K562 (cell line): ENCODE data around the gene TRIP11. TPM values are rescaled to one million over a fixed set of nuclear protein-coding genes. Genes with fewer than 3 reads are reported as not detected.

Experiments used
- ATAC-seq: fragments of 200-7000 bp; cut with Tn5 transposase; 3 replicates; pipeline ENCODE4 v1.9.1; 2020; ENCODE audit warnings: moderate library complexity
- BruUV-seq: library from RNA; stranded (reverse); fragments of 400-500 nt; replicated peaks from 2 replicates; lab custom pipeline; 2021; lab: Mats Ljungman, UMichigan
- CTCF ChIA-PET: fragments of 300-600 bp; formaldehyde crosslinking; extraction: SDS; loops from one replicate; lab custom pipeline; 2021; ENCODE audit warnings: low intra/inter-chr PET ratio; lab: Yijun Ruan, JAX
- POLR2A ChIA-PET: fragments of 300-600, 350-650 bp; sonication (Branson Sonifier 250); formaldehyde crosslinking; extraction: SDS; loops from one replicate; lab custom pipeline; 2021; ENCODE audit warnings: antibody characterized with exemption, inconsistent platforms; lab: Yijun Ruan, JAX
- DNase-seq, 4 experiments: peaks; one replicate each; pipeline versions ENCODE4 v3.0.0 to v3.0.0-alpha.2; 2011 to 2018; ENCODE audit warnings: low spot score in 3 of 4, mixed read lengths in 3 of 4; ENCODE audit errors: extremely low read depth in 1 of 4
- FAIRE-seq: peaks from 2 replicates; lab custom pipeline; 2011; peaks lifted over from hg19 to GRCh38; lab: Jason Lieb, UNC
- H2AFZ ChIP-seq: 2 replicates; pipeline ENCODE4 v1.6.0; 2011; ENCODE audit warnings: low read depth, low read length, control low read depth, inconsistent platforms
- H3K27ac ChIP-seq: fragments of 200-600 bp; 3 replicates; pipeline ENCODE4 v1.8.0; 2011; ENCODE audit warnings: low read depth, mild to moderate bottlenecking, control low read depth, inconsistent platforms, low read length, moderate library complexity, mixed read lengths; ENCODE audit errors: extremely low read depth
- H3K27me3 ChIP-seq, 2 experiments: fragments of 300-600 bp in 1 of 2; 2 replicates in 1 of 2; 3 replicates in 1 of 2; pipeline versions ENCODE4 v1.6.0 to v1.8.0; 2011; ENCODE audit warnings: inconsistent platforms in 2 of 2, low read length in 2 of 2, mild to moderate bottlenecking in 1 of 2, mixed read lengths in 1 of 2, moderate library complexity in 1 of 2; ENCODE audit not compliant: control insufficient read depth in 2 of 2, insufficient read depth in 2 of 2
- H3K36me3 ChIP-seq: fragments of 300-600 bp; 3 replicates; pipeline ENCODE4 v1.8.0; 2011; ENCODE audit warnings: mild to moderate bottlenecking, low read length, inconsistent platforms; ENCODE audit not compliant: control insufficient read depth, insufficient read depth
- H3K4me1 ChIP-seq, 2 experiments: fragments of 200-600 bp in 1 of 2; replicated peaks in 1 of 2; 2 replicates in 1 of 2; 3 replicates in 1 of 2; pipeline versions ENCODE4 v1.5.1 to v1.8.0; 2011; ENCODE audit warnings: inconsistent platforms in 2 of 2, low read length in 2 of 2, mild to moderate bottlenecking in 1 of 2, mixed read lengths in 1 of 2, moderate library complexity in 1 of 2; ENCODE audit not compliant: control insufficient read depth in 2 of 2, insufficient read depth in 2 of 2
- H3K4me2 ChIP-seq: 2 replicates; pipeline ENCODE4 v1.6.1; 2011; ENCODE audit warnings: low read length, control low read depth, inconsistent platforms, mixed read lengths; ENCODE audit not compliant: insufficient read depth
- H3K4me3 ChIP-seq: fragments of 200-600 bp; sonication (generic), shearing (Covaris generic); 2 replicates; pipeline ENCODE4 v1.5.1; 2016; ENCODE audit warnings: control low read depth, inconsistent platforms
- H3K79me2 ChIP-seq: fragments of 200-600 bp; 3 replicates; pipeline ENCODE4 v1.8.0; 2011; ENCODE audit warnings: low read length, inconsistent platforms; ENCODE audit not compliant: control insufficient read depth, insufficient read depth
- H3K9ac ChIP-seq, 2 experiments: 2 replicates each; pipeline versions ENCODE4 v1.6.0 to v1.6.1; 2011; ENCODE audit warnings: low read depth in 2 of 2, low read length in 2 of 2, control low read depth in 1 of 2, inconsistent platforms in 1 of 2, mild to moderate bottlenecking in 1 of 2, mixed read lengths in 1 of 2; ENCODE audit not compliant: insufficient read depth in 1 of 2
- H3K9me1 ChIP-seq: one replicate; pipeline ENCODE4 v1.6.0; 2011; ENCODE audit warnings: inconsistent platforms, mild to moderate bottlenecking, low read length, moderate library complexity; ENCODE audit not compliant: control insufficient read depth, insufficient read depth
- H3K9me3 ChIP-seq: replicated peaks from 2 replicates; pipeline ENCODE4 v1.5.1; 2011; ENCODE audit warnings: low read depth, low read length, inconsistent platforms; ENCODE audit not compliant: control insufficient read depth, insufficient read depth
- H4K20me1 ChIP-seq: replicated peaks from 2 replicates; pipeline ENCODE4 v1.6.1; 2011; ENCODE audit warnings: low read length, inconsistent platforms, mixed read lengths; ENCODE audit not compliant: control insufficient read depth, insufficient read depth
- KAT2B ChIP-seq: IDR thresholded peaks from one replicate; pipeline ENCODE4 v1.6.1; 2012; ENCODE audit warnings: low read depth, mild to moderate bottlenecking, control low read depth, inconsistent platforms, low read length, moderate library complexity
- POU5F1 ChIP-seq: fragments of 150-350 bp; IDR thresholded peaks from 2 replicates; pipeline ENCODE4 v1.6.1; 2014; ENCODE audit warnings: borderline replicate concordance, low read length, low read depth, mild to moderate bottlenecking; ENCODE audit not compliant: partially characterized antibody
- ZBTB11 ChIP-seq, 3 experiments: fragments of 200-800 bp in 1 of 3; fragments of 250-450 bp in 1 of 3; fragments of 450-650 bp in 1 of 3; sonication (Bioruptor Pico) in 1 of 3; sonication (Bioruptor generic) in 1 of 3; formaldehyde crosslinking in 1 of 3; IDR thresholded peaks; 2 replicates each; pipeline versions ENCODE4 v1.6.1 to v1.8.0; 2016 to 2022; ENCODE audit warnings: mild to moderate bottlenecking in 2 of 3, missing genetic modification characterization in 2 of 3, missing compliant biosample characterization in 1 of 3, moderate library complexity in 1 of 3
- ZNF12 ChIP-seq: sonication (generic); formaldehyde crosslinking; IDR thresholded peaks from 2 replicates; pipeline ENCODE4 v1.4.0; 2020; ENCODE audit warnings: mild to moderate bottlenecking, missing genetic modification reagents
- ZNF124 ChIP-seq: sonication (generic); formaldehyde crosslinking; IDR thresholded peaks from 2 replicates; pipeline ENCODE4 v1.8.1; 2022; ENCODE audit warnings: missing genetic modification reagents
- WGBS: fragments of 100-300 bp; shearing (Covaris generic); methylation state at CpG from one replicate; pipeline ENCODE4 v1.1.6; 2016; ENCODE audit warnings: low coverage, mixed read lengths; ENCODE audit not compliant: insufficient coverage; ENCODE audit errors: missing lambda C conversion rate; 5-methylcytosine and 5-hydroxymethylcytosine counted together
- in situ Hi-C: fragments of 300-500 bp; cut with MboI; formaldehyde crosslinking; loops from 4 replicates; pipeline ENCODE4 v1.15.0; 2018; ENCODE audit warnings: inconsistent platforms, mixed read lengths
- intact Hi-C: fragments of 100-400 bp; cut with micrococcal nuclease; formaldehyde crosslinking; loops from 2 replicates; pipeline ENCODE4 v1.14.2; 2022
- polyA plus RNA-seq, 8 experiments: library from polyadenylated mRNA; depleted of rRNA in 4 of 8; stranded (reverse) in 5 of 8; unstranded in 3 of 8; fragments of >200 nt; fragmentation: Nextera tagmentation in 2 of 8; fragmentation: Illumina TruSeq in 1 of 8; extraction: Ambion mirVana in 2 of 8; extraction: Trizol in 1 of 8; gene quantifications; 2 replicates each; pipeline versions ENCODE4 v1.2.1 to v1.2.3, GENCODE V29; 2011 to 2014; ENCODE audit warnings: inconsistent platforms in 1 of 8, missing spikeins in 1 of 8
- total RNA-seq, 7 experiments: library from RNA; depleted of rRNA in 6 of 7; stranded (reverse); fragments of >200 nt in 6 of 7; fragmentation: Illumina TruSeq in 2 of 7; extraction: Trizol in 2 of 7; gene quantifications; 2 replicates each; pipeline versions ENCODE4 v1.2.1 to v1.2.3, GENCODE V29; 2011 to 2021; ENCODE audit warnings: low replicate concordance in 1 of 7

TRIP11 gene
- total and polyA plus RNA-seq, 9 of the 15 experiments (the other 6 are each of a cell fraction or from before 2014, with no cell fraction given) = 4.0 to 20.0 (median 10.9) TPM

GRCh38 chr14:92088494-92088893, 48.6 kb upstream of the TRIP11 start:
- POLR2A ChIA-PET = interaction anchor here (1.1 kb wide), 1 partner anchor 18 kb away, joined by 4 read pairs; the partner anchor contains the start of gene ATXN3

GRCh38 chr14:92074555-92074954, 34.7 kb upstream of the TRIP11 start:
- ChIA-PET POLR2A (interaction anchor here (0.6 to 0.9 kb wide), 2 partner anchors 15 to 176 kb away, joined by 3 read pairs; no protein-coding TSS in a partner anchor), CTCF (no interaction called here)
- ATAC-seq = no peak
- no peaks in the 10 kb centered on the region for H3K4me1 ChIP-seq
- in situ Hi-C loops = no loop called here
- TF ChIP-seq ZNF12 (CRISPR knock-in tag) (no peak), ZBTB11 (CRISPR knock-in tag; IDR thresholded peaks at IDR 0.05) (no peak), ZNF124 (CRISPR knock-in tag) (no peak)
- TF ChIP-seq, all 486 proteins: peak for 0
- Histone ChIP-seq H3K36me3 (peaks cover 8% of the 10 kb centered on the region; the same call in 1 of the 3 replicates), H3K9ac (no peak overlapping the region), H4K20me1 (no peaks in the 10 kb centered on the region), H3K27ac (no peak overlapping the region), H3K27me3 (no peaks in the 10 kb centered on the region), H2AFZ (no peak overlapping the region), H3K79me2 (no peaks in the 10 kb centered on the region), H3K9me3 (no peaks in the 10 kb centered on the region), H3K9me1 (no peaks in the 10 kb centered on the region), H3K4me2 (no peak overlapping the region), H3K4me3 (no peak overlapping the region)
- intact Hi-C loops = no loop called here
- BruUV-seq = no TSS peak
- no peak for FAIRE-seq
- no peak for DNase-seq

More at GRCh38 chr14:92088494-92088893, 48.6 kb upstream of the TRIP11 start:
- H3K9ac ChIP-seq = no peak overlapping the region
- CTCF ChIA-PET = no interaction called here
- TF ChIP-seq POU5F1 (no peak), KAT2B (no peak)
- no peaks in the 10 kb centered on the region for H4K20me1 ChIP-seq
- no peaks in the 10 kb centered on the region for H3K9me3 ChIP-seq
- WGBS = 96% methylated on average over 5 of the region's 5 CpGs
- no peaks in the 10 kb centered on the region for H3K27me3 ChIP-seq
- in situ Hi-C loops = no loop called here
- peaks cover 2% of the 10 kb centered on the region; the same call in 2 of the 3 replicates for H3K36me3 ChIP-seq
- no peak overlapping the region for H3K27ac ChIP-seq
- no peak overlapping the region for H3K4me3 ChIP-seq
- no peak for FAIRE-seq
- no peak overlapping the region for H3K4me2 ChIP-seq
- no TSS peak for BruUV-seq
- no peaks in the 10 kb centered on the region for H3K9me1 ChIP-seq
- ATAC-seq = no peak
- H3K79me2 ChIP-seq = no peaks in the 10 kb centered on the region
- no peak for DNase-seq
- intact Hi-C loops = no loop called here
- no peak overlapping the region for H2AFZ ChIP-seq
- H3K4me1 ChIP-seq = no peaks in the 10 kb centered on the region
